ENCODE data around the gene ADARB1. TPM values are rescaled to one million over a fixed set of nuclear protein-coding genes. Genes with fewer than 3 reads are reported as not detected.

The ADARB1 gene
- polyA plus RNA-seq, 1 donor (not counting 4 experiments of a cell fraction or from before 2014, with no cell fraction given) = 13.0 TPM

- no peak overlapping the region for H2AFZ ChIP-seq (ENCODE audit: control insufficient read depth, low read length)
- peaks cover 16% of the 10 kb centered on the region for H3K27me3 ChIP-seq (ENCODE audit: control insufficient read depth, extremely low read depth, insufficient read depth, low read length)
- H4K20me1 ChIP-seq (ENCODE audit: control insufficient read depth, extremely low read depth, insufficient read depth, low read length) = no peaks in the 10 kb centered on the region
- H3K9ac ChIP-seq (ENCODE audit: control insufficient read depth, extremely low read depth, insufficient read depth, low read length) = no peak overlapping the region
- FAIRE-seq (no peak), DNase-seq (ENCODE audit: low read depth, low spot score) (no peak)
- TF ChIP-seq CTCF (optimal IDR thresholded peaks at IDR 0.05 in 1 of 3, IDR thresholded peaks at IDR 0.05 in 1 of 3, conservative IDR thresholded peaks at IDR 0.05 in 1 of 3; ENCODE audit: extremely low read depth in 1 of 3, insufficient read depth in 2 of 3, low read length in 3 of 3) = no peak
- no peak for TF ChIP-seq EZH2 (IDR thresholded peaks at IDR 0.05; ENCODE audit: low read length)
- H3K4me1 ChIP-seq (ENCODE audit: control insufficient read depth, extremely low read depth, insufficient read depth, low read length) = peaks cover 8% of the 10 kb centered on the region
- H3K79me2 ChIP-seq (ENCODE audit: control insufficient read depth, insufficient read depth, low read length) = no peaks in the 10 kb centered on the region
- no peaks in the 10 kb centered on the region for H3K9me1 ChIP-seq (ENCODE audit: control insufficient read depth, extremely low read depth, insufficient read depth, low read length)
- no peak overlapping the region for H3K4me2 ChIP-seq (ENCODE audit: control insufficient read depth, extremely low read depth, insufficient read depth, low read depth, low read length)
- no peak overlapping the region for H3K27ac ChIP-seq (ENCODE audit: control insufficient read depth, insufficient read depth, low read length)
- dilution Hi-C loops (cut with MboI; ENCODE audit: extremely low pct_ligation_motif_present, low sequenced_read_pairs) = no loop called here
- no peaks in the 10 kb centered on the region for H3K36me3 ChIP-seq (ENCODE audit: control insufficient read depth in 2 of 2, extremely low read depth in 1 of 2, insufficient read depth in 2 of 2, low read length in 2 of 2)
- H3K9me3 ChIP-seq (ENCODE audit: control insufficient read depth, low read depth, low read length) = peaks cover 6% of the 10 kb centered on the region
- H3K4me3 ChIP-seq (ENCODE audit: control insufficient read depth in 2 of 3, extremely low read depth in 1 of 3, insufficient read depth in 2 of 3, low read depth in 1 of 3, low read length in 3 of 3) = no peak overlapping the region
Observed at GRCh38 chr21:45037986-45038385, 36.4 kb upstream of the ADARB1 start.

- Histone ChIP-seq H3K27me3 (ENCODE audit: control insufficient read depth, extremely low read depth, insufficient read depth, low read length) (peaks cover 8% of the 10 kb centered on the region), H2AFZ (ENCODE audit: control insufficient read depth, low read length) (no peak overlapping the region), H3K4me1 (ENCODE audit: control insufficient read depth, extremely low read depth, insufficient read depth, low read length) (peaks cover 3% of the 10 kb centered on the region), H3K36me3 (ENCODE audit: control insufficient read depth in 2 of 2, extremely low read depth in 1 of 2, insufficient read depth in 2 of 2, low read length in 2 of 2) (no peaks in the 10 kb centered on the region), H3K9me3 (ENCODE audit: control insufficient read depth, low read depth, low read length) (peaks cover 6% of the 10 kb centered on the region), H3K4me3 (ENCODE audit: control insufficient read depth in 2 of 3, extremely low read depth in 1 of 3, insufficient read depth in 2 of 3, low read depth in 1 of 3, low read length in 3 of 3) (no peak overlapping the region), H3K9ac (ENCODE audit: control insufficient read depth, extremely low read depth, insufficient read depth, low read length) (no peak overlapping the region), H3K79me2 (ENCODE audit: control insufficient read depth, insufficient read depth, low read length) (no peaks in the 10 kb centered on the region), H4K20me1 (ENCODE audit: control insufficient read depth, extremely low read depth, insufficient read depth, low read length) (no peaks in the 10 kb centered on the region), H3K9me1 (ENCODE audit: control insufficient read depth, extremely low read depth, insufficient read depth, low read length) (no peaks in the 10 kb centered on the region), H3K27ac (ENCODE audit: control insufficient read depth, insufficient read depth, low read length) (no peak overlapping the region), H3K4me2 (ENCODE audit: control insufficient read depth, extremely low read depth, insufficient read depth, low read depth, low read length) (no peak overlapping the region)
- DNase-seq (ENCODE audit: low read depth, low spot score) = no peak
- dilution Hi-C loops (cut with MboI; ENCODE audit: extremely low pct_ligation_motif_present, low sequenced_read_pairs) = no loop called here
- TF ChIP-seq EZH2 (IDR thresholded peaks at IDR 0.05; ENCODE audit: low read length) (no peak), CTCF (optimal IDR thresholded peaks at IDR 0.05 in 1 of 3, IDR thresholded peaks at IDR 0.05 in 1 of 3, conservative IDR thresholded peaks at IDR 0.05 in 1 of 3; ENCODE audit: extremely low read depth in 1 of 3, insufficient read depth in 2 of 3, low read length in 3 of 3) (no peak)
- FAIRE-seq = no peak
Observed at GRCh38 chr21:45039317-45040156, 34.8 kb upstream of the ADARB1 start.
